NCI-H82 (cell line): ENCODE data around the gene LILRA2.
A peak's percentile ranks its signal among the peaks of the same experiment; 100 is the strongest.
"Not testable (repeated sequence)": the region's sequence is repeated elsewhere in the genome, so short reads cannot be mapped to it uniquely, and the experiment has no call there.

Source experiments
- DNase-seq: peaks from one replicate; lab custom pipeline; 2025; lab: John Stamatoyannopoulos, UW

LILRA2 gene

GRCh38 chr19:54573330-54573872 lies at the start of gene LILRA2:
Gene LILRA2, plus strand, starts transcription at chr19:54573790. Its CDS starts 89 bp downstream, at chr19:54573879.
- DNase-seq, result no peak

- DNase-seq, result no peak
Measured at GRCh38 chr19:54525636-54526035, 48.0 kb upstream of the LILRA2 start.

GRCh38 chr19:54526972-54527371 lies 46.6 kb upstream of the LILRA2 start:
- DNase-seq, result peak; percentile 3

GRCh38 chr19:54530866-54531265 lies 42.7 kb upstream of the LILRA2 start:
- DNase-seq, result no peak

- no peak for DNase-seq
Measured at GRCh38 chr19:54532528-54532927, 41.1 kb upstream of the LILRA2 start.

- no peak for DNase-seq
Measured at GRCh38 chr19:54533476-54533875, 40.1 kb upstream of the LILRA2 start.

- no peak for DNase-seq
Measured at GRCh38 chr19:54534156-54534555, 39.4 kb upstream of the LILRA2 start.

- no peak for DNase-seq
Measured at GRCh38 chr19:54535601-54536000, 38.0 kb upstream of the LILRA2 start.

- no peak for DNase-seq
Measured at GRCh38 chr19:54536956-54537355, 36.6 kb upstream of the LILRA2 start.

GRCh38 chr19:54541712-54542111 lies 31.9 kb upstream of the LILRA2 start:
- DNase-seq, result no peak

GRCh38 chr19:54548806-54549205 lies 24.8 kb upstream of the LILRA2 start:
- no peak for DNase-seq

GRCh38 chr19:54549224-54549623 lies 24.4 kb upstream of the LILRA2 start:
- DNase-seq, result no peak

- DNase-seq, result no peak
Measured at GRCh38 chr19:54551293-54551692, 22.3 kb upstream of the LILRA2 start.

- no peak for DNase-seq
Measured at GRCh38 chr19:54551950-54552912, 21.4 kb upstream of the LILRA2 start.

GRCh38 chr19:54552913-54553310 lies 20.7 kb upstream of the LILRA2 start:
- DNase-seq, result no peak

GRCh38 chr19:54554006-54554405 lies 19.6 kb upstream of the LILRA2 start:
- no peak for DNase-seq

- no peak for DNase-seq
Measured at GRCh38 chr19:54554896-54555295, 18.7 kb upstream of the LILRA2 start.

GRCh38 chr19:54556194-54556593 lies 17.4 kb upstream of the LILRA2 start:
- DNase-seq, result no peak

- DNase-seq, result no peak
Measured at GRCh38 chr19:54558339-54558738, 15.3 kb upstream of the LILRA2 start.

GRCh38 chr19:54560881-54561385 lies 12.7 kb upstream of the LILRA2 start:
- DNase-seq, result no peak

GRCh38 chr19:54561840-54562239 lies 11.8 kb upstream of the LILRA2 start:
- DNase-seq, result peak; percentile 29

GRCh38 chr19:54563206-54563605 lies 10.4 kb upstream of the LILRA2 start:
- not testable (repeated sequence) for DNase-seq

GRCh38 chr19:54570316-54570715 lies 3.3 kb upstream of the LILRA2 start:
- DNase-seq, result no peak
